Measurements from ENCODE around the gene NAGK. TPM values are rescaled to one million over a fixed set of nuclear protein-coding genes. Genes with fewer than 3 reads are reported as not detected.
"Not testable (repeated sequence)": the region's sequence is repeated elsewhere in the genome, so short reads cannot be mapped to it uniquely, and the experiment has no call there.

Gene NAGK
- polyA plus RNA-seq, 12 donors: 54.2 to 115 (median 67.5) TPM; not detected in 1

GRCh38 chr2:71064110-71064611 is 4.3 kb upstream of the NAGK start:
- no peak for DNase-seq

GRCh38 chr2:71064754-71065621 is 3.5 kb upstream of the NAGK start:
- DNase-seq: no peak

GRCh38 chr2:71066856-71067255 is 1.6 kb upstream of the NAGK start:
- no peak for DNase-seq

GRCh38 chr2:71067567-71068217 is 756 bp upstream of the NAGK start:
- DNase-seq: no peak

- DNase-seq: no peak
These were observed 928 bp downstream of the NAGK start for GRCh38 chr2:71069376-71069775.

- no peak for DNase-seq
These were observed 2.0 kb downstream of the NAGK start for GRCh38 chr2:71070294-71071093.

- DNase-seq: peak; percentile 41
These were observed 3.4 kb downstream of the NAGK start for GRCh38 chr2:71071681-71072398.

- no peak for DNase-seq
These were observed 4.0 kb downstream of the NAGK start for GRCh38 chr2:71072492-71072891.

- no peak for DNase-seq
These were observed 5.0 kb downstream of the NAGK start for GRCh38 chr2:71073475-71073874.

- DNase-seq: no peak
These were observed 6.5 kb downstream of the NAGK start for GRCh38 chr2:71074893-71075395.

GRCh38 chr2:71078624-71079023 is 10.2 kb downstream of the NAGK start:
- DNase-seq: no peak

- no peak for DNase-seq
These were observed 14.2 kb downstream of the NAGK start for GRCh38 chr2:71082402-71083252.

GRCh38 chr2:71083297-71083696 is 14.8 kb downstream of the NAGK start:
- not testable (repeated sequence) for DNase-seq

- not testable (repeated sequence) for DNase-seq
These were observed 15.4 kb downstream of the NAGK start for GRCh38 chr2:71083752-71084312.

- not testable (repeated sequence) for DNase-seq
These were observed 17.0 kb downstream of the NAGK start for GRCh38 chr2:71085325-71086003.

GRCh38 chr2:71089475-71089874 is 21.0 kb downstream of the NAGK start:
- not testable (repeated sequence) for DNase-seq

GRCh38 chr2:71091808-71092207 is 23.4 kb downstream of the NAGK start:
- DNase-seq: not testable (repeated sequence)

- not testable (repeated sequence) for DNase-seq
These were observed 24.2 kb downstream of the NAGK start for GRCh38 chr2:71092491-71093260.

Measured in muscle of arm (tissue), 12 donors.